B cell (primary cell): ENCODE results near the gene PIGR. TPM values are rescaled to one million over a fixed set of nuclear protein-coding genes. Genes with fewer than 3 reads are reported as not detected.

Experiments used
- ATAC-seq: fragments of 200-7000 bp; cut with Tn5 transposase; one replicate; pipeline ENCODE4 v1.10.0; 2021; ENCODE audit warnings: low read depth, mild to moderate bottlenecking, moderate number of reproducible peaks, moderate library complexity
- CTCF ChIA-PET: fragments of 350-600 bp; sonication (Branson Sonifier 250); formaldehyde crosslinking; loops from one replicate; lab custom pipeline; 2021; ENCODE audit warnings: antibody characterized with exemption, inconsistent platforms; lab: Charles Lee
- POLR2A ChIA-PET: fragments of 350-600 bp; sonication (Branson Sonifier 250); formaldehyde crosslinking; loops from one replicate; lab custom pipeline; 2021; ENCODE audit warnings: antibody characterized with exemption; lab: Charles Lee
- DNase-seq: peaks from one replicate; pipeline ENCODE4 v3.0.0; 2013
- H2AFZ ChIP-seq: 2 replicates; pipeline ENCODE4 v1.6.1; 2012; ENCODE audit warnings: mild to moderate bottlenecking, low read depth, low read length; ENCODE audit not compliant: insufficient read depth, poor library complexity, severe bottlenecking
- H3K27ac ChIP-seq, 2 donors: 1 replicate in 1 of 2; 2 replicates in 1 of 2; pipeline ENCODE4 v1.5.1; 2012 to 2013; ENCODE audit warnings: low read length in 2 of 2, mild to moderate bottlenecking in 2 of 2, moderate library complexity in 1 of 2
- H3K27me3 ChIP-seq, 4 experiments: fragments of 200-600 bp in 1 of 4; sonication (generic) in 1 of 4; replicated peaks in 1 of 4; 1 replicate in 2 of 4; 2 replicates in 2 of 4; pipeline versions ENCODE4 v1.6.1 to v1.7.0; 2013 to 2016; ENCODE audit warnings: low read length in 3 of 4, mild to moderate bottlenecking in 2 of 4, mixed read lengths in 1 of 4, moderate library complexity in 1 of 4; ENCODE audit not compliant: insufficient read depth in 4 of 4, control insufficient read depth in 3 of 4; ENCODE audit errors: control extremely low read depth in 1 of 4
- H3K36me3 ChIP-seq, 2 experiments: replicated peaks in 1 of 2; 1 replicate in 1 of 2; 2 replicates in 1 of 2; pipeline versions ENCODE4 v1.6.1 to v1.7.1; 2013; ENCODE audit warnings: low read length in 1 of 2; ENCODE audit not compliant: insufficient read depth in 2 of 2, control insufficient read depth in 1 of 2; ENCODE audit errors: control extremely low read depth in 1 of 2, extremely low read depth in 1 of 2
- H3K4me1 ChIP-seq, 2 donors: fragments of 200-600 bp in 1 of 2; sonication (generic) in 1 of 2; 1 replicate in 1 of 2; 2 replicates in 1 of 2; pipeline versions ENCODE4 v1.5.1 to v1.6.1; 2013 to 2017; ENCODE audit warnings: low read length in 2 of 2; ENCODE audit not compliant: control insufficient read depth in 2 of 2, insufficient read depth in 2 of 2
- H3K4me2 ChIP-seq: replicated peaks from 2 replicates; pipeline ENCODE3; 2012; ENCODE audit warnings: mild to moderate bottlenecking, low read depth, low read length; ENCODE audit not compliant: poor library complexity, severe bottlenecking
- H3K4me3 ChIP-seq, 5 experiments: fragments of 200-600 bp in 1 of 5; sonication (generic) in 1 of 5; 1 replicate in 3 of 5; 2 replicates in 2 of 5; pipeline versions ENCODE4 v1.5.1 to v1.7.0; 2011 to 2016; ENCODE audit warnings: low read length in 4 of 5, mild to moderate bottlenecking in 4 of 5, low read depth in 2 of 5, control low read depth in 1 of 5, moderate library complexity in 1 of 5; ENCODE audit not compliant: insufficient read depth in 1 of 5; ENCODE audit errors: control extremely low read depth in 1 of 5, extremely low read depth in 1 of 5
- H3K79me2 ChIP-seq: fragments of 200-600 bp; sonication (generic); one replicate; pipeline ENCODE4 v1.6.0; 2016; ENCODE audit warnings: low read length; ENCODE audit not compliant: control insufficient read depth, insufficient read depth
- H3K9ac ChIP-seq: fragments of 200-600 bp; sonication (generic); 2 replicates; pipeline ENCODE4 v1.6.1; 2017; ENCODE audit warnings: mild to moderate bottlenecking, low read length, moderate library complexity
- H3K9me3 ChIP-seq, 3 donors: one replicate each; pipeline versions ENCODE4 v1.6.1 to v1.7.1; 2013; ENCODE audit warnings: low read length in 2 of 3; ENCODE audit not compliant: control insufficient read depth in 2 of 3, insufficient read depth in 1 of 3; ENCODE audit errors: control extremely low read depth in 1 of 3
- H4K20me1 ChIP-seq: 2 replicates; pipeline ENCODE4 v1.6.0; 2012; ENCODE audit warnings: mild to moderate bottlenecking, low read length; ENCODE audit not compliant: insufficient read depth, control insufficient read depth, poor library complexity, severe bottlenecking
- H3K27ac Mint-ChIP-seq: one replicate; pipeline ENCODE4 v1.8.0; 2021; ENCODE audit warnings: mixed read lengths
- H3K27me3 Mint-ChIP-seq: one replicate; pipeline ENCODE4 v1.8.0; 2021; ENCODE audit warnings: mixed read lengths
- H3K4me1 Mint-ChIP-seq: one replicate; pipeline ENCODE4 v1.8.0; 2021; ENCODE audit warnings: mixed read lengths
- H3K4me3 Mint-ChIP-seq: one replicate; pipeline ENCODE4 v1.8.0; 2021; ENCODE audit warnings: mixed read lengths
- H3K9me3 Mint-ChIP-seq: one replicate; pipeline ENCODE4 v1.8.0; 2022; ENCODE audit warnings: mixed read lengths; ENCODE audit not compliant: insufficient read depth
- CTCF ChIP-seq: fragments of 200-600 bp; IDR thresholded peaks from one replicate; pipeline ENCODE4 v1.8.0; 2022; ENCODE audit warnings: antibody characterized with exemption, mild to moderate bottlenecking
- EZH2 ChIP-seq: IDR thresholded peaks from 2 replicates; pipeline ENCODE4 v1.6.1; 2012; ENCODE audit warnings: borderline replicate concordance, low read depth, mild to moderate bottlenecking, moderate library complexity, low read length; ENCODE audit not compliant: insufficient read depth, poor library complexity, severe bottlenecking
- WGBS: methylation state at CpG from one replicate; pipeline ENCODE4 v1.1.5; 2013; ENCODE audit warnings: missing lambda C conversion rate; ENCODE audit not compliant: insufficient coverage; 5-methylcytosine and 5-hydroxymethylcytosine counted together
- intact Hi-C: fragments of 100-400 bp; cut with micrococcal nuclease; formaldehyde crosslinking; loops from one replicate; pipeline ENCODE4 v1.10.0; 2022
- polyA plus RNA-seq: library from polyadenylated mRNA; depleted of rRNA; stranded (reverse); fragments of >200 nt; gene quantifications from 2 replicates; pipeline ENCODE4 v1.2.3, GENCODE V29; 2012
- total RNA-seq, 2 donors: library from RNA; stranded (reverse); fragments of 120-200 nt in 1 of 2; gene quantifications; 1 replicate in 1 of 2; 2 replicates in 1 of 2; pipeline versions ENCODE4 v1.2.3 to v1.2.4, GENCODE V29; 2013 to 2022

Gene PIGR
- total and polyA plus RNA-seq, 2 donors (not counting 1 experiment from before 2014, with no cell fraction given), result 0.31 to 1.1 TPM

GRCh38 chr1:206939841-206940587, 6.3 kb downstream of the PIGR start:
- Histone ChIP-seq H3K9me3 (no peaks in the 10 kb centered on the region), H3K4me2 (no peak overlapping the region), H3K27me3 (peaks cover 0 to 4% (median 0%) of the 10 kb centered on the region in 4 experiments), H3K9ac (no peak overlapping the region), H2AFZ (no peak overlapping the region), H3K4me1 (no peaks in the 10 kb centered on the region), H3K4me3 (no peak overlapping the region), H3K36me3 (no peaks in the 10 kb centered on the region), H3K79me2 (no peaks in the 10 kb centered on the region), H4K20me1 (no peaks in the 10 kb centered on the region), H3K27ac (no peak overlapping the region)
- H3K9me3 Mint-ChIP-seq, result no peaks in the 10 kb centered on the region
- no peak for ATAC-seq
- no peaks in the 10 kb centered on the region for H3K4me1 Mint-ChIP-seq
- H3K27me3 Mint-ChIP-seq, result peaks cover 3% of the 10 kb centered on the region
- DNase-seq, result no peak
- H3K4me3 Mint-ChIP-seq, result no peak overlapping the region
- intact Hi-C loops, result no loop called here
- POLR2A ChIA-PET, result no interaction called here
- no peak overlapping the region for H3K27ac Mint-ChIP-seq
- CTCF ChIA-PET, result interaction anchor here (0.7 to 4.0 kb wide), 5 partner anchors 8 to 205 kb away, joined by 3 to 20 read pairs (median 6); partner anchors contain the start of gene FCAMR
- WGBS, result 93% methylated on average over 7 of the region's 9 CpGs
- TF ChIP-seq EZH2, result no peak
- TF ChIP-seq CTCF, result no peak

DNA sequence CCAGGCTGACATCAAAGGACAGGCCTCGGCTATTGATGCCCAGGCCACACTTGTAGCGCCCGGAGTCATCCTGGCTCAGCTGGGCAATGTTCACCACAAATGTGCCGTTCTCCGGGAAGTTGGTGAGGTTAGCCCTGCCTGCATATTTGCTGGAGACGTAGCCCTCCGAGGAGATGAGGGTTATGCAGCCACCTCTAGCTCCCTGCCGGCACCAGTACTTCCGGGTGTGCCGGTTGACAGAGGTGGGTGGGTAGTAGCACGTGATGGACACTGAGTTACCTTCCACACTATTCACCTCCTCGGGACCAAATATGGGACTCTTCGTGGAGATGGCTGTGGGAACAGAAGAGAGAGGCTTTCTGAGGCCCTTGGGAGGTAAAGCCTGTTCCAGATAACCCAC, 7.1 kb downstream of the PIGR start:
- Mint-ChIP-seq H3K4me3 (no peak overlapping the region), H3K4me1 (no peaks in the 10 kb centered on the region), H3K9me3 (no peaks in the 10 kb centered on the region), H3K27me3 (peaks cover 3% of the 10 kb centered on the region), H3K27ac (no peak overlapping the region)
- H3K4me1 ChIP-seq, result no peaks in the 10 kb centered on the region
- H3K4me2 ChIP-seq, result no peak overlapping the region
- TF ChIP-seq CTCF (no peak), EZH2 (no peak)
- H4K20me1 ChIP-seq, result no peaks in the 10 kb centered on the region
- no peaks in the 10 kb centered on the region for H3K36me3 ChIP-seq
- ATAC-seq (no peak), DNase-seq (no peak)
- ChIA-PET POLR2A (no interaction called here), CTCF (interaction anchor here (0.7 to 2.1 kb wide), 5 partner anchors 16 to 205 kb away, joined by 3 to 6 read pairs (median 3); no protein-coding TSS in a partner anchor)
- WGBS, result 98% methylated on average over 5 of the region's 13 CpGs
- peaks cover 3% of the 10 kb centered on the region for H3K79me2 ChIP-seq
- peaks cover 0 to 4% (median 0%) of the 10 kb centered on the region in 4 experiments for H3K27me3 ChIP-seq
- intact Hi-C loops, result no loop called here
- no peak overlapping the region for H3K9ac ChIP-seq
- H3K27ac ChIP-seq, result no peak overlapping the region
- H3K9me3 ChIP-seq, result no peaks in the 10 kb centered on the region
- no peak overlapping the region for H2AFZ ChIP-seq
- no peak overlapping the region for H3K4me3 ChIP-seq
